GM23248 (cell line): ENCODE data around the gene WDR46. TPM values are rescaled to one million over a fixed set of nuclear protein-coding genes. Genes with fewer than 3 reads are reported as not detected.

Experiments
- DNase-seq: peaks from one replicate; pipeline ENCODE4 v3.0.0-alpha.2; 2015
- H2AFZ ChIP-seq: fragments of 200-600 bp; sonication (generic); 2 replicates; pipeline ENCODE4 v1.6.1; 2016; ENCODE audit warnings: antibody characterized with exemption
- H3F3A ChIP-seq: fragments of 200-600 bp; sonication (generic); 2 replicates; pipeline ENCODE4 v1.6.1; 2016; ENCODE audit warnings: mild to moderate bottlenecking, antibody characterized with exemption, mixed run types; ENCODE audit not compliant: insufficient read depth
- H3K27ac ChIP-seq: fragments of 200-600 bp; sonication (generic); 2 replicates; pipeline ENCODE4 v1.5.1; 2016; ENCODE audit warnings: mild to moderate bottlenecking
- H3K27me3 ChIP-seq: fragments of 200-600 bp; sonication (generic); replicated peaks from 2 replicates; pipeline ENCODE4 v1.6.1; 2016; ENCODE audit warnings: mild to moderate bottlenecking; ENCODE audit not compliant: insufficient read depth
- H3K36me3 ChIP-seq: fragments of 200-600 bp; sonication (generic); 2 replicates; pipeline ENCODE4 v1.6.1; 2016; ENCODE audit warnings: low read depth, mild to moderate bottlenecking
- H3K4me1 ChIP-seq: fragments of 200-600 bp; sonication (generic); 2 replicates; pipeline ENCODE4 v1.6.1; 2016; ENCODE audit warnings: mild to moderate bottlenecking; ENCODE audit not compliant: insufficient read depth
- H3K4me2 ChIP-seq: fragments of 200-600 bp; sonication (generic); one replicate; pipeline ENCODE4 v1.6.1; 2016; ENCODE audit warnings: mild to moderate bottlenecking; ENCODE audit not compliant: unreplicated experiment
- H3K4me3 ChIP-seq: fragments of 200-600 bp; sonication (generic); 2 replicates; pipeline ENCODE4 v1.5.1; 2016; ENCODE audit warnings: mild to moderate bottlenecking
- H3K79me2 ChIP-seq: fragments of 200-600 bp; sonication (generic); 2 replicates; pipeline ENCODE4 v1.6.1; 2016; ENCODE audit warnings: mild to moderate bottlenecking; ENCODE audit not compliant: insufficient read depth
- H3K9ac ChIP-seq: fragments of 200-600 bp; sonication (generic); 2 replicates; pipeline ENCODE4 v1.6.1; 2016; ENCODE audit warnings: mild to moderate bottlenecking
- H3K9me2 ChIP-seq: fragments of 200-600 bp; sonication (generic); 2 replicates; pipeline ENCODE4 v1.6.1; 2016; ENCODE audit warnings: mixed run types, mild to moderate bottlenecking, moderate library complexity; ENCODE audit not compliant: insufficient read depth
- H3K9me3 ChIP-seq: fragments of 200-600 bp; sonication (generic); one replicate; pipeline ENCODE4 v1.6.1; 2017; ENCODE audit warnings: low read depth
- H4K20me1 ChIP-seq: fragments of 200-600 bp; sonication (generic); 2 replicates; pipeline ENCODE4 v1.6.0; 2016; ENCODE audit not compliant: insufficient read depth
- EZH2 ChIP-seq: fragments of 200-600 bp; sonication (generic); IDR thresholded peaks from 2 replicates; pipeline ENCODE4 v1.6.1; 2018; ENCODE audit warnings: antibody characterized with exemption, mild to moderate bottlenecking; ENCODE audit not compliant: insufficient read depth, poor library complexity, severe bottlenecking
- EZH2phosphoT487 ChIP-seq: fragments of 200-600 bp; sonication (generic); IDR thresholded peaks from 2 replicates; pipeline ENCODE4 v1.6.1; 2018; ENCODE audit warnings: antibody characterized with exemption, moderate library complexity, mild to moderate bottlenecking, low read depth; ENCODE audit not compliant: insufficient read depth
- WGBS, 2 experiments: methylation state at CpG; one replicate each; pipeline ENCODE4 v1.1.6; 2015 to 2017; ENCODE audit warnings: low lambda C conversion rate in 2 of 2, low coverage in 1 of 2; ENCODE audit errors: missing lambda C conversion rate in 2 of 2; 5-methylcytosine and 5-hydroxymethylcytosine counted together
- in situ Hi-C: fragments of 300-500 bp; cut with MboI; formaldehyde crosslinking; loops from 2 replicates; pipeline ENCODE4 v1.15.0; 2020
- polyA plus RNA-seq: library from polyadenylated mRNA; unstranded; fragments of >200 nt; fragmentation: Nextera tagmentation; extraction: Ambion mirVana; gene quantifications from 2 replicates; pipeline ENCODE4 v1.2.1, GENCODE V29; 2016
- total RNA-seq: library from RNA; depleted of rRNA; stranded (reverse); fragments of >200 nt; shearing (Covaris generic); gene quantifications from 2 replicates; pipeline ENCODE4 v1.2.3, GENCODE V29; 2014

Gene WDR46
- total and polyA plus RNA-seq, 2 experiments from 2014 or later = 64.4 to 79.4 TPM

GRCh38 chr6:33330736-33331135 lies 41.7 kb upstream of the WDR46 start:
- in situ Hi-C loops = no loop called here

GRCh38 chr6:33329058-33329457 lies 40.0 kb upstream of the WDR46 start:
- in situ Hi-C loops = no loop called here
- no peak overlapping the region for H2AFZ ChIP-seq
- no peak overlapping the region for H3K27ac ChIP-seq
- no peak overlapping the region for H3K9ac ChIP-seq
- DNase-seq = no peak
- no peaks in the 10 kb centered on the region for H3K9me2 ChIP-seq
- H3K4me1 ChIP-seq = no peaks in the 10 kb centered on the region
- H3K79me2 ChIP-seq = no peaks in the 10 kb centered on the region
- H3K27me3 ChIP-seq = no peaks in the 10 kb centered on the region
- no peak overlapping the region for H3K4me2 ChIP-seq
- H4K20me1 ChIP-seq = no peaks in the 10 kb centered on the region
- no peaks in the 10 kb centered on the region for H3K9me3 ChIP-seq
- H3K4me3 ChIP-seq = no peak overlapping the region
- no peak for TF ChIP-seq EZH2phosphoT487
- no peak for TF ChIP-seq EZH2
- 19 to 26% methylated on average over 5 of the region's 5 CpGs for WGBS, 2 experiments
- no peaks in the 10 kb centered on the region for H3F3A ChIP-seq
- H3K36me3 ChIP-seq = no peaks in the 10 kb centered on the region

More at GRCh38 chr6:33330736-33331135, 41.7 kb upstream of the WDR46 start:
- 73% methylated on average over 9 to 10 of the region's 10 CpGs for WGBS, 2 experiments
- H3K4me3 ChIP-seq = no peak overlapping the region
- no peak overlapping the region for H3K4me2 ChIP-seq
- H4K20me1 ChIP-seq = no peaks in the 10 kb centered on the region
- DNase-seq = no peak
- H3F3A ChIP-seq = no peaks in the 10 kb centered on the region
- no peak overlapping the region for H2AFZ ChIP-seq
- H3K36me3 ChIP-seq = no peaks in the 10 kb centered on the region
- H3K9me2 ChIP-seq = no peaks in the 10 kb centered on the region
- H3K79me2 ChIP-seq = no peaks in the 10 kb centered on the region
- H3K27me3 ChIP-seq = no peaks in the 10 kb centered on the region
- H3K9ac ChIP-seq = no peak overlapping the region
- no peaks in the 10 kb centered on the region for H3K9me3 ChIP-seq
- H3K4me1 ChIP-seq = no peaks in the 10 kb centered on the region
- TF ChIP-seq EZH2 (no peak), EZH2phosphoT487 (no peak)
- H3K27ac ChIP-seq = no peak overlapping the region

DNA sequence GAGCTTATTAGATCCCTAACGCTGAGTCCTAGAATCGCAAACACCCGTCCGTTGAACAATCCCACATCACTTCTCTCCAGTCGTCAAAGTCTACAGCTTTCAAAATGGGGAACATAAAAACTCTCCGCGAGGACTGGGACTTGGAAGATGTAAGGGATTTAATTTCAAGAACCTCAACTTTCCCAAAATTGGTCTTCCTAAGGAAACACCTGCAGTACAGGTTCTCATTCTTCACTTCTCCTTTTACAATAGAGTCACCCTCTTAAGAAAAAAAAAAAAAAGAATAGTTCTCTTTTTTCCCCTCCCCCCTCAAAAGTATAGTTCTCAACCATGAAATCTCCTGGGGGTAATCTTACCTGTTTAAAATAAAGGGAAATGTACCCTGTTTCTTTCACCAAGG lies 35.1 kb upstream of the WDR46 start:
- WGBS, 2 experiments = 14 to 18% methylated on average over 7 of the region's 7 CpGs
- peak overlapping the region; percentile 93 for H2AFZ ChIP-seq

GRCh38 chr6:33323623-33323948 lies 34.5 kb upstream of the WDR46 start:
- Histone ChIP-seq H4K20me1 (no peaks in the 10 kb centered on the region), H3K4me2 (peak overlapping the region; percentile 87), H3F3A (peaks cover 26% of the 10 kb centered on the region), H3K4me1 (peaks cover 20% of the 10 kb centered on the region), H3K79me2 (peaks cover 42% of the 10 kb centered on the region), H3K9me3 (no peaks in the 10 kb centered on the region), H3K9me2 (no peaks in the 10 kb centered on the region), H3K4me3 (peak overlapping the region; percentile 94), H3K27ac (peak overlapping the region; percentile 60), H2AFZ (peak overlapping the region; percentile 93), H3K36me3 (peaks cover 11% of the 10 kb centered on the region; the same call in 1 of the 2 replicates), H3K9ac (peak overlapping the region; percentile 94), H3K27me3 (no peaks in the 10 kb centered on the region)
- DNase-seq = no peak
- in situ Hi-C loops = no loop called here
- WGBS, 2 experiments = 2% methylated on average over 12 of the region's 12 CpGs
- TF ChIP-seq EZH2phosphoT487 (no peak), EZH2 (no peak)

More for the DNA sequence above, 35.1 kb upstream of the WDR46 start:
- Histone ChIP-seq H3F3A (peaks cover 22% of the 10 kb centered on the region; the same call in 1 of the 2 replicates), H3K4me1 (peaks cover 19% of the 10 kb centered on the region), H3K4me2 (peak overlapping the region; percentile 87), H3K9me3 (no peaks in the 10 kb centered on the region), H3K79me2 (peaks cover 36% of the 10 kb centered on the region), H3K27me3 (no peaks in the 10 kb centered on the region), H3K4me3 (peak overlapping the region; percentile 94), H3K9me2 (no peaks in the 10 kb centered on the region), H4K20me1 (no peaks in the 10 kb centered on the region), H3K27ac (no peak overlapping the region), H3K9ac (no peak overlapping the region), H3K36me3 (peaks cover 6% of the 10 kb centered on the region; the same call in 1 of the 2 replicates)
- in situ Hi-C loops = no loop called here
- TF ChIP-seq EZH2 (no peak), EZH2phosphoT487 (no peak)
- no peak for DNase-seq
